Heart left ventricle (tissue), 16 donors: ENCODE data around the gene GRIPAP1. TPM values are rescaled to one million over a fixed set of nuclear protein-coding genes. Genes with fewer than 3 reads are reported as not detected.

Source experiments
- ATAC-seq, 4 donors: fragments of 200-7000 bp; cut with Tn5 transposase; one replicate each; pipeline ENCODE4 v1.9.1; 2020 to 2022; ENCODE audit warnings: moderate library complexity in 4 of 4, mild to moderate bottlenecking in 3 of 4, moderate number of reproducible peaks in 1 of 4
- DNase-seq, 5 donors: peaks; one replicate each; pipeline ENCODE4 v3.0.0-alpha.2; 2020
- H3K27ac ChIP-seq, 12 donors: fragments of 200-600 bp; sonication (generic) in 4 of 12; one replicate each; pipeline versions ENCODE4 v1.5.0 to v1.8.0; 2016 to 2022; ENCODE audit warnings: mild to moderate bottlenecking in 2 of 12
- H3K27me3 ChIP-seq, 9 donors: fragments of 200-600 bp; sonication (generic) in 2 of 9; one replicate each; pipeline versions ENCODE4 v1.5.1 to v1.8.0; 2016 to 2022; ENCODE audit warnings: mild to moderate bottlenecking in 3 of 9
- H3K36me3 ChIP-seq, 9 donors: fragments of 200-600 bp; sonication (generic) in 2 of 9; one replicate each; pipeline versions ENCODE4 v1.5.0 to v1.8.0; 2018 to 2022; ENCODE audit warnings: mild to moderate bottlenecking in 2 of 9
- H3K4me1 ChIP-seq, 12 donors: fragments of 200-600 bp; sonication (generic) in 4 of 12; one replicate each; pipeline versions ENCODE4 v1.5.0 to v1.8.0; 2016 to 2022; ENCODE audit warnings: mild to moderate bottlenecking in 3 of 12
- H3K4me3 ChIP-seq, 12 donors: fragments of 200-600 bp; sonication (generic) in 4 of 12; one replicate each; pipeline versions ENCODE4 v1.5.0 to v1.8.0; 2017 to 2022; ENCODE audit warnings: mild to moderate bottlenecking in 9 of 12, moderate library complexity in 4 of 12
- H3K9me3 ChIP-seq, 12 donors: fragments of 200-600 bp; sonication (generic) in 4 of 12; one replicate each; pipeline versions ENCODE4 v1.5.0 to v1.8.0; 2016 to 2022; ENCODE audit warnings: mild to moderate bottlenecking in 1 of 12
- POLR2A ChIP-seq, 2 donors: fragments of 450-650 bp; IDR thresholded peaks; one replicate each; pipeline ENCODE4 v1.6.1; 2017; ENCODE audit warnings: antibody characterized with exemption in 2 of 2, mild to moderate bottlenecking in 2 of 2, moderate library complexity in 2 of 2
- WGBS, 4 donors: extraction: QIAGEN DNeasy Blood & Tissue Kit in 2 of 4; methylation state at CpG; one replicate each; pipeline versions ENCODE4 v1.1.5 to v1.1.7; 2013 to 2018; 5-methylcytosine and 5-hydroxymethylcytosine counted together
- intact Hi-C, 10 donors: fragments of 100-400 bp; cut with DNase I; formaldehyde crosslinking; loops; one replicate each; pipeline versions ENCODE4 v1.11.1 to v1.14.2; 2022
- polyA plus RNA-seq, 2 donors: library from polyadenylated mRNA; stranded (reverse); fragments of 200-250 nt; gene quantifications; one replicate each; pipeline ENCODE4 v1.2.3, GENCODE V29; 2013
- total RNA-seq, 9 donors: library from RNA; depleted of rRNA in 2 of 9; stranded (reverse); fragments of >200 nt in 2 of 9; fragmentation: NEBNext Ultra II Directional in 3 of 9; extraction: Animal tissue kit (Norgen Biotek cat#: 25700) in 3 of 9; gene quantifications; one replicate each; pipeline versions ENCODE4 v1.1.0 to v1.2.4, GENCODE V29; 2016 to 2023
- TF ChIP-seq, protein P1 (sequence below), 12 donors: fragments of 200-600 bp; sonication (generic) in 4 of 12; IDR thresholded peaks; one replicate each; pipeline versions ENCODE4 v1.5.0 to v1.8.0; 2018 to 2022; ENCODE audit warnings: antibody characterized with exemption in 12 of 12, mild to moderate bottlenecking in 5 of 12
- donor health status: ischemic (EF 13 %, LVEDD 7.1; RV severe dilation, severe dysfunction).
- donor health status: healthy with polysubstance abuse.
- donor health status: DM: no; HTN: yes; CAD: no.
- donor health status: DM: no; HTN: no; CAD: no.
- donor health status: ischemic (EF 25% LVEDD 6.9; RV normal size, moderate dysfunction).
- donor health status: ischemic (EF 25% LVEDD 5.7; RV mildly dilated, moderate dysfunction).
- donor health status: healthy.
- donor health status: DM: yes; HTN: yes; CAD: no.
- donor health status: ischemic (EF 35%, LVEDD 5.7; RV mildly dilated, moderate dysfunction).
- donor health status: nonischemic (EF 11% LVEDD 7.7; RV severe dilation, severe dysfunction).
- donor health status: DM: yes; HTN: yes; CAD: no.
- donor health status: PGD.
- donor health status: ischemic (EF 29% LVEDD 5.4; RV normal size, mild dysfunction).
- donor health status: nonischemic (EF 23%, LVEDD 6.1; RV moderate dilation, normal function).

GRIPAP1 gene
- total and polyA plus RNA-seq, 11 donors, result 11.4 to 41.6 (median 19.4) TPM

DNA sequence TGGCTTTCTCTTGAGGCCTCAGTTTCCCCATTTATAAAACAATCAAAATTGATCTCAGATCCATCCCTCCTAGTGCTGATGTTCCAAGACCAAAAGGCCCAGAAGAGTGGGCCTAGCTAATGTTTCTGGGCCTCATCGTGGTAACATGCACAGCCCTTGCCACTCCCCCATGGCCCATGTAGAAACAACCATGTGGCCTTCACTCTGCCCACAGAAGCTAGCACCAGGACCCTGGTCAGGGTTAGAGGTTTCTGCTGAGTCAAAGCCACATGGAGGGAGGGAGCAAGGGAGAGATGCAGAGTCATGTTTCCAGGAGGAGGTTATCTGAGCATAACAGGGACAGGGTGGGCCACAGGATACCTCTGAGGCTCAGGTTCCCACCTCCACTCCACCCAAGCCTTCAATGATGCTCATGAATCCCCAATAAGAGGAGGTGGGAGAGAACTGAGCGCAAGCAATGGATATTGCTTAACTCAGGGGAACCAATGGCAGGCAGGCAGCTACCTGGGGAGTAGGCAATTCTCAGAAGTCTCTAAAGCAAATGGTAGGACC is 61.6 kb downstream of the GRIPAP1 start:
- Histone ChIP-seq H3K4me1 (peaks cover 0 to 62% (median 9%) of the 10 kb centered on the region in 12 donors), H3K36me3 (peaks cover 0 to 18% (median 9%) of the 10 kb centered on the region in 9 donors), H3K4me3 (no peak overlapping the region), H3K27me3 (no peaks in the 10 kb centered on the region), H3K27ac (peak overlapping the region in 1 of 12 donors; percentile 82), H3K9me3 (no peaks in the 10 kb centered on the region)
- DNase-seq (no peak), ATAC-seq (no peak)
- TF ChIP-seq, protein P1, sequence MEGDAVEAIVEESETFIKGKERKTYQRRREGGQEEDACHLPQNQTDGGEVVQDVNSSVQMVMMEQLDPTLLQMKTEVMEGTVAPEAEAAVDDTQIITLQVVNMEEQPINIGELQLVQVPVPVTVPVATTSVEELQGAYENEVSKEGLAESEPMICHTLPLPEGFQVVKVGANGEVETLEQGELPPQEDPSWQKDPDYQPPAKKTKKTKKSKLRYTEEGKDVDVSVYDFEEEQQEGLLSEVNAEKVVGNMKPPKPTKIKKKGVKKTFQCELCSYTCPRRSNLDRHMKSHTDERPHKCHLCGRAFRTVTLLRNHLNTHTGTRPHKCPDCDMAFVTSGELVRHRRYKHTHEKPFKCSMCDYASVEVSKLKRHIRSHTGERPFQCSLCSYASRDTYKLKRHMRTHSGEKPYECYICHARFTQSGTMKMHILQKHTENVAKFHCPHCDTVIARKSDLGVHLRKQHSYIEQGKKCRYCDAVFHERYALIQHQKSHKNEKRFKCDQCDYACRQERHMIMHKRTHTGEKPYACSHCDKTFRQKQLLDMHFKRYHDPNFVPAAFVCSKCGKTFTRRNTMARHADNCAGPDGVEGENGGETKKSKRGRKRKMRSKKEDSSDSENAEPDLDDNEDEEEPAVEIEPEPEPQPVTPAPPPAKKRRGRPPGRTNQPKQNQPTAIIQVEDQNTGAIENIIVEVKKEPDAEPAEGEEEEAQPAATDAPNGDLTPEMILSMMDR (IDR thresholded peaks at IDR 0.05), result no peak
- no peak for TF ChIP-seq POLR2A (IDR thresholded peaks at IDR 0.05)
- intact Hi-C loops, result no loop called here
- 70 to 91% (median 84%) methylated on average over 2 of the region's 2 CpGs for WGBS, 4 donors

DNA sequence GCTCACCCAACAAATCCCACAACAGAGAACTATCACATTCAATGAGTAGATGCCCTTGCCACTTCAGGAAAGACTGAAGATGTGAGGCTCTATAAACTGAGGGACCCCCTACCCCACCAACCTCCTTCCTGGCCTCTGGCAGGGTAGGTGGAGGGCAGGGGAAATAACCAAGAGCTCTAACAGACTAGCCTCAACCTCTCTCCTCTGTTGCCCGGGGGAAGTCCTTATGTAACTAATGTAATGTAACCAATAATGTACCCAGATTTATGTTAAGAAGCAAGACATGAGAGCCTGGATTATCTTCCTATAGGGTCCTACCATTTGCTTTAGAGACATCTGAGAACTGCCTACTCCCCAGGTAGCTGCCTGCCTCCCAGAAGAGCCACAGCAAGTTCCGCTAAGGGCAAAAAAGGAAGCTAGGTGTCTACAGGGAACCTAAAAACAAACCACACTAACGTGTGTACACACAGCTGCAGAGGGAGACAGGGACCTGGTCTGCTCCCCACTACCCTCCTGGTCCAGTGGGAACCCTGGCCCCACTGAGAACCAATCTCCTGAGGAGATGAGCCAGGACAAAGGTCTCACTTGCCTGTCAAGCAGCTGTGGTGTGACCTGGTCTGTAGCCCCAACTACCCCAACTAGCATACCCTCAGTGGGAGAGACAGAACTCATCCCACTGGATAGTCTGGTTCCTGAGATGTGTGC is 62.4 kb downstream of the GRIPAP1 start:
- peak overlapping the region in 1 of 12 donors; percentile 82 for H3K27ac ChIP-seq
- intact Hi-C loops, result no loop called here

DNA sequence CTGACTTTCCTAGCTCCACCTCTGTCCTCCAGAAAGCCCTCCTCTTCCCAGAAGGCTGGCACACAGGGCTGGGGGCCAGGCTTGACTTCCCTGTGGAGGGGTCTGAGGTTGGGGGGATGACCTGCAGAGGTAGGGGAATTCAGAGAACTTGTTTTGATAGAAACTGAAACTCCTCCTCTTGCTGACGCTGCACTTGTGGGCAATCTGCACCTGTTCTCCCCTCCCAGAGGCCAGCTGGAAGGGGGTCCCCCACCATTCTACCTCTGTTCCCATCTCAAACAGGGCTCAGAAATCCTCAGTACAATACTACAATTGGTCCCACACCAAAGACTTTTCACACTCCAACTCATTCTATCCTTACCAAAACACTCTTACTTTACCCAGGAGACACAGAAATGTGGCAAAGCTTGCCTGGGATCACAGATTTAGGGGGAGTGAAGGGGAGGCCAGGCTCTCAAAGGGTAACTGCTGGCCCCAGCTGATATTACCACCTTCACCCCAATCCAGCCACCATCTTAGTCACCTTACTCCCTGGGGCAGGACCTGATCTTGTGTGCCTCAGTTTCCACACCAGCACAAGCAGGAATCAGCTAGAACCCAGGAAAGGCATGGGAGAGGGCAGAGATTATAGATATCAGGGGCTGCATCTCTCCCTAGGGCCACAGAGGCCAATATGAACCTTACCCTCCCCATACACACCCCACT is 63.2 kb downstream of the GRIPAP1 start:
- intact Hi-C loops, result no loop called here
- no peaks in the 10 kb centered on the region for H3K9me3 ChIP-seq
- peak overlapping the region in 1 of 12 donors; percentile 82 for H3K27ac ChIP-seq
- H3K27me3 ChIP-seq, result no peaks in the 10 kb centered on the region
- WGBS, 4 donors, result 77 to 88% (median 80%) methylated on average over 1 of the region's 1 CpG
- H3K4me1 ChIP-seq, result peaks cover 0 to 72% (median 8%) of the 10 kb centered on the region in 12 donors
- TF ChIP-seq POLR2A (IDR thresholded peaks at IDR 0.05), result no peak
- TF ChIP-seq, protein P1 (IDR thresholded peaks at IDR 0.05), result no peak
- H3K4me3 ChIP-seq, result no peak overlapping the region
- no peak for DNase-seq
- H3K36me3 ChIP-seq, result peaks cover 0 to 29% (median 21%) of the 10 kb centered on the region in 9 donors
- ATAC-seq, result no peak

More for the DNA sequence above, 62.4 kb downstream of the GRIPAP1 start:
- no peak overlapping the region for H3K4me3 ChIP-seq
- ATAC-seq (no peak), DNase-seq (no peak)
- no peaks in the 10 kb centered on the region for H3K9me3 ChIP-seq
- H3K27me3 ChIP-seq, result no peaks in the 10 kb centered on the region
- peaks cover 0 to 70% (median 8%) of the 10 kb centered on the region in 12 donors for H3K4me1 ChIP-seq
- 62 to 82% (median 74%) methylated on average over 3 of the region's 3 CpGs for WGBS, 4 donors
- no peak for TF ChIP-seq POLR2A (IDR thresholded peaks at IDR 0.05)
- TF ChIP-seq, protein P1 (IDR thresholded peaks at IDR 0.05), result no peak
- H3K36me3 ChIP-seq, result peaks cover 0 to 22% (median 13%) of the 10 kb centered on the region in 9 donors
